GM12864 (cell line): Measurements from ENCODE around the gene ADAMTS9.

Experiments used
- DNase-seq: peaks from one replicate; pipeline ENCODE4 v3.0.0-alpha.2; 2011; ENCODE audit warnings: low read depth
- H3K4me3 ChIP-seq: 2 replicates; pipeline ENCODE4 v1.5.1; 2011; ENCODE audit warnings: mild to moderate bottlenecking, low read depth, low read length, control low read depth
- TF ChIP-seq, protein P1 (sequence below): IDR thresholded peaks from 2 replicates; pipeline ENCODE4 v1.5.1; 2011; ENCODE audit warnings: low read depth, mild to moderate bottlenecking, moderate library complexity, low read length, control low read depth, inconsistent platforms; ENCODE audit errors: missing control alignments

ADAMTS9 gene

GRCh38 chr3:64509206-64509605 lies 178.6 kb downstream of the ADAMTS9 start:
- TF ChIP-seq, protein P1, sequence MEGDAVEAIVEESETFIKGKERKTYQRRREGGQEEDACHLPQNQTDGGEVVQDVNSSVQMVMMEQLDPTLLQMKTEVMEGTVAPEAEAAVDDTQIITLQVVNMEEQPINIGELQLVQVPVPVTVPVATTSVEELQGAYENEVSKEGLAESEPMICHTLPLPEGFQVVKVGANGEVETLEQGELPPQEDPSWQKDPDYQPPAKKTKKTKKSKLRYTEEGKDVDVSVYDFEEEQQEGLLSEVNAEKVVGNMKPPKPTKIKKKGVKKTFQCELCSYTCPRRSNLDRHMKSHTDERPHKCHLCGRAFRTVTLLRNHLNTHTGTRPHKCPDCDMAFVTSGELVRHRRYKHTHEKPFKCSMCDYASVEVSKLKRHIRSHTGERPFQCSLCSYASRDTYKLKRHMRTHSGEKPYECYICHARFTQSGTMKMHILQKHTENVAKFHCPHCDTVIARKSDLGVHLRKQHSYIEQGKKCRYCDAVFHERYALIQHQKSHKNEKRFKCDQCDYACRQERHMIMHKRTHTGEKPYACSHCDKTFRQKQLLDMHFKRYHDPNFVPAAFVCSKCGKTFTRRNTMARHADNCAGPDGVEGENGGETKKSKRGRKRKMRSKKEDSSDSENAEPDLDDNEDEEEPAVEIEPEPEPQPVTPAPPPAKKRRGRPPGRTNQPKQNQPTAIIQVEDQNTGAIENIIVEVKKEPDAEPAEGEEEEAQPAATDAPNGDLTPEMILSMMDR, result no peak
- no peak for DNase-seq
- no peak overlapping the region for H3K4me3 ChIP-seq

DNA sequence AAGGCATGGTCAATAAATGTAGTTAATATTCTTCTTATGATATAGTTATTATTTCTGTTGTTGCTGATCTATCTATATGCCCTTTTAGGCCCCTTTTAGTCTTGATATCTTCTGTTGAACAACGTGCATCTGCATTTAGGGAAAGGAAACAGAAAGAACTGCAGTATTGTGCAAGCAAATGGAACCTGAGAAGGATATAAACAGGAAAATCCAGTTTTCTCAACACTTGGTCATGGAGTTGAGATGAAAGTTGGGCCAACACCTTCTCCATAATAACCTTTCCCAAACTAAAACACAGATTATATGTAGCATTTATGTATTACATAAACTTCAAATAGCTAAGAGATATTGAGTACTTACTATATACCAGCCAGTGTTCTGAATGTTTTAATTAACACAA lies 179.7 kb downstream of the ADAMTS9 start:
- no peak overlapping the region for H3K4me3 ChIP-seq
- DNase-seq, result no peak
- TF ChIP-seq, protein P1, result no peak

DNA sequence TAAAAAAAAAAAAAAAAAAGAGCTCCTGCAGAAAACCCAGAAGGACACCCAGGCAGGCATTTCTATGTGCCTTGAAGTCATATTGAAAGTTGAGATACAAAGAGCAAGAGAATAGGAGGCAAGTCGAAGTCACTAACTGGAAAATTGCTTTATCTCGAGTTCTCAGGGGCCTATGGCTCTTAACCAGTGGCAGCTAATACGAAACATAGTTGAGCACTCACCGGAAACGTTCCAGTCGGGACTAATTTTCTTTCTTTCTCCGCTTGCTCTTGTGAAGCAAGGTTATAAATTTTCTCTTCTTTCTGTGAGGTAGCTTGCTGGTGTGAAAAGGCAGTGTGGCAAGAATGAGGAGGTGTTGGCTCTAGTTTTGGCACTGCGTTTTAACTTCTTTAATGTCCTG lies 181.5 kb downstream of the ADAMTS9 start:
- DNase-seq, result no peak
- TF ChIP-seq, protein P1, result no peak
- H3K4me3 ChIP-seq, result no peak overlapping the region

DNA sequence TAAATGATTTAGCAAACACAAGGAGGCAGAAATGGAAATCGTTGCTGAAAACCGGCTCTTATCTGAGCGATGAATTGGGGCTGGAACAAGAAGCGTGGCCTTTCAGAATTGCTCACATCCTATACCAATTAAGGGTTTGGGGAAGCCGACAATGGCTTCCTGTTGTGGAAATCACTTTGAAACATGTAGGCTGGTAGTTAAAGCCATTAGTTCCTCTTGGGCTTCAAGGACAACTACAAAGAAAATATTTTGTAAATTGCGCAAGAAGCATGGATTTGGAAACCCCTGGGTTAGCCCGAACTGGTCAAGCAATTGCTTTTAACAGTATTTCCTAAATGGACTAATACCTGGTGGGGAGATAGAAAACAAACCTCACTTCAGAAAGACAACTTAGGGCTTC lies 182.4 kb downstream of the ADAMTS9 start:
- H3K4me3 ChIP-seq, result no peak overlapping the region
- TF ChIP-seq, protein P1, result no peak
- DNase-seq, result no peak

DNA sequence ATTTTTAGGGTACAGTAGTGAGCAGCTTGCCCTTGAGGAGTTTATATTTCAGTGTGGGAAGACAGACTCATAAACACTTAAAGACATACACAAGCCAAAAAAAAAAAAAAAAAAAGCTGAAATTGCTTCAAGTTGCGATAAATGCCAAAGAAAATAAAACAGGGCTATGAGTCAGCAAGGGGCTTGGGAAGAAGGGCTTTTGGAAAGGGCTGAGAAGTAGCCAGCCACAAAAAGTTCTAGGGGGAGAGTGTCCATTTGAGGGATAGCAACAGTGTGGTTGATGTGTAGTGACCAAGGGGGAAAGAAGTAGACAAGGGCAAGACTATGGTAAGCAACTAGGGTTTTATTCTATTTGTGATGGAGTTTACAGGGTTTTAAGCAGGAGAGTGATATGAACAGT lies 185.5 kb downstream of the ADAMTS9 start:
- no peak overlapping the region for H3K4me3 ChIP-seq
- DNase-seq, result no peak

DNA sequence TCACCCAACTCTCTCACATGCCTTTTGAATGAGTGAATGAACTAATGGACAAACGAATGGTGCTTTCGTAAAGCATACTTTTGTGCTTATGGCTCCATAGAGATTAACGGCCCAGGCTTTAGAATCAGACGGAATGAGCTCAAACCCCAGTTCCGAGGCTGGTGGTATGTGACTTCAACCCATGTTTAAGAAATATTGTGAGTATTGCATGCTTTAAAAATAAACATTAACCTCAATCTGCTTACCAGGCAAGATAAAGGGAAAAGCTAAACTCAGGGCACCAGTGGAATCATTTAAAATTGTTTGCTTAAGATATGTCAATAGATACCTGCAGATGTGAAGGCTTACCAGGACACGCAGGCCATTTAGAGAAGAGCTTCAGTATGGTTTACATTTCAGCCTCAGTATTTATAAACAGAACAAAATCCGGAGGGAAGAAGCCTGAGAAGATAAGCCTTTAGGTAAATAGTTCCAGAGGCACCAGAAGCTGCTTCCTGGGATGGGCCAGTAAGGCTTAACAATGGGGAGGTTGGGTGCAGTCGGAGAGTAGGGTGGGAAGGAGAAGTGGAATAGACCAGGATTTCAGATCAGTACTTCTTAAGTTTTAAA lies 186.4 kb downstream of the ADAMTS9 start:
- TF ChIP-seq, protein P1, result no peak
- no peak overlapping the region for H3K4me3 ChIP-seq
- DNase-seq, result no peak

More for the DNA sequence above, 185.5 kb downstream of the ADAMTS9 start:
- TF ChIP-seq, protein P1, result no peak

DNA sequence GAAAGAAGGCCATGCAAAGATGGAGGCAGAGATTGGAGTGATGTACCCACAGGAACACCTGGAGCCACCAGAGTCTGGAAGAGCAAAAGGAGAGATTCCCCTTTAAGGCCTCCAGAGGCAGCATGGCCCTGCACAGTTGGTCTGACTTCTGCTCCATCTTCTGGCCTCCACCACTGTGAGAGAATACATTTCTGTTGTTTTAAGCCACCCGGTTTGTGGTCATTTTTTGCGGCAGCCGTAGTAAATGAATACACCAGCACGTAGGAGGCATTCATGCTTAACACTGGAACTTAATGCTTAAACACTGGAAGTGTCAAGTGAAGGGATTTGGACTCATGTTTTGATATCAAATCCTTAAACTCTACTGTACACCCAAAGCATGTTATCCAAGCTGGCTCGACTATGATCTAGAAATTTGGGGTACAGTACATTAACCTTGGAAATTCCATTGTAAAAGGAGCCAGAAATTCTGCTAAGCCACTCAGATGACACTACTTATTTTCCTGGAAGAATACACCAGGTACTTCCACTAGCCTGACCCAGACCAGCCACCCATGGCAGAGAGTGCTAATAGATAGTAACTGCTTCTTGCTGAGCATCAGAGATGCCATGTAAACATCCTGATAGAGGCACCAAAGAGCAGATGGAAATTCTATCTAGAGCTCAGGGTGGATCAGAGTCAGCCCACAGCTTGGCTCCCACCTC lies 190.9 kb downstream of the ADAMTS9 start:
- H3K4me3 ChIP-seq, result no peak overlapping the region
- DNase-seq, result no peak
- TF ChIP-seq, protein P1, result no peak
